ENCODE data around the gene ALMS1. TPM values are rescaled to one million over a fixed set of nuclear protein-coding genes. Genes with fewer than 3 reads are reported as not detected.

ALMS1 gene
- total and polyA plus RNA-seq, 12 donors = 6.2 to 33.3 (median 12.0) TPM

DNA sequence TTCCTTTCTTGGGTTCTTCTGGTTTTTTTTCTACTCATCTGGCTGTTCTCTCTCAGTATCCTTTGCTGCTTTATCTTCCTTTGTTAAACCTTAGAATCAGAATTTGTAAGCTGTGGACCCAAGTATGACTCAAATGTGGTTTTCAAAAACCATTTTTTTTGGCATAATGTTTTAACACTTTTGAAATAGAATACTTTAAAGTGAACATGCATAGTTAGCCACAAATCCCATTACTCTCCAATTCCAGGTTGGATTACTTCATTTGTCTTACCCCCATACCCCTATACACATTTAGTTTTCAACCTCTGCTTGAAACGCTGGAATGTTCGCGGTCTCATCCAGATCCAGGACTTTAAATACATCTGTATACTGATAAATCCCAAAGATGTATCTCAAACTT is 29.1 kb downstream of the ALMS1 start:
- no peak for DNase-seq
- WGBS, 4 donors = 96 to 99% (median 96%) methylated on average over 3 of the region's 3 CpGs
- H3K27me3 ChIP-seq = no peaks in the 10 kb centered on the region
- TF ChIP-seq, protein P1, sequence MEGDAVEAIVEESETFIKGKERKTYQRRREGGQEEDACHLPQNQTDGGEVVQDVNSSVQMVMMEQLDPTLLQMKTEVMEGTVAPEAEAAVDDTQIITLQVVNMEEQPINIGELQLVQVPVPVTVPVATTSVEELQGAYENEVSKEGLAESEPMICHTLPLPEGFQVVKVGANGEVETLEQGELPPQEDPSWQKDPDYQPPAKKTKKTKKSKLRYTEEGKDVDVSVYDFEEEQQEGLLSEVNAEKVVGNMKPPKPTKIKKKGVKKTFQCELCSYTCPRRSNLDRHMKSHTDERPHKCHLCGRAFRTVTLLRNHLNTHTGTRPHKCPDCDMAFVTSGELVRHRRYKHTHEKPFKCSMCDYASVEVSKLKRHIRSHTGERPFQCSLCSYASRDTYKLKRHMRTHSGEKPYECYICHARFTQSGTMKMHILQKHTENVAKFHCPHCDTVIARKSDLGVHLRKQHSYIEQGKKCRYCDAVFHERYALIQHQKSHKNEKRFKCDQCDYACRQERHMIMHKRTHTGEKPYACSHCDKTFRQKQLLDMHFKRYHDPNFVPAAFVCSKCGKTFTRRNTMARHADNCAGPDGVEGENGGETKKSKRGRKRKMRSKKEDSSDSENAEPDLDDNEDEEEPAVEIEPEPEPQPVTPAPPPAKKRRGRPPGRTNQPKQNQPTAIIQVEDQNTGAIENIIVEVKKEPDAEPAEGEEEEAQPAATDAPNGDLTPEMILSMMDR (IDR thresholded peaks at IDR 0.05) = no peak
- no peak for TF ChIP-seq POLR2A (IDR thresholded peaks at IDR 0.05)
- no peaks in the 10 kb centered on the region for H3K4me1 ChIP-seq (replicated peaks in 1 of 2)
- H3K9me3 ChIP-seq (replicated peaks in 1 of 3) = no peaks in the 10 kb centered on the region
- no peak overlapping the region for H3K27ac ChIP-seq
- no peaks in the 10 kb centered on the region for H3K36me3 ChIP-seq (replicated peaks in 1 of 2)
- intact Hi-C loops (cut with DNase I) = no loop called here
- H3K4me3 ChIP-seq = no peak overlapping the region

DNA sequence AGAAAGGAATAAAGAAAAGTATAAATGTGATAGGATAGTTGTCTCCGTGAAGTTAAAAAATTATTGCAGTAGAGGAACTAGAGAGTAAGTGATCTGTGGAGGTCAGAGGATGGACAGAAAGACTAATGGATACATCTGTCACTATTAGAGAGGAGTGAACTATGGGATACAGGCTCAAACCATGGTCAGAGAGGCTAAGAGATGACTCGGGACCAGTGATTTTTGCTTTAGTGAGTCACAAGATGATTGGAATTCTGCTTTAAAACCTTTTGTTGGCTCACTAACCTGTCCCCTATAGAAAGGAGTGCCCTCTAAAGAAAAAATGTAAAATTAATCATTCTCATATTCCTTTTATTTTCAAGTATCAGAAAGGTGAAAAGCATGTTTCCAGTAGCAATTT is 30.3 kb downstream of the ALMS1 start:
- H3K27ac ChIP-seq = no peak overlapping the region
- no peaks in the 10 kb centered on the region for H3K27me3 ChIP-seq
- H3K4me3 ChIP-seq = no peak overlapping the region
- H3K4me1 ChIP-seq (replicated peaks in 1 of 2) = no peaks in the 10 kb centered on the region
- DNase-seq = no peak
- intact Hi-C loops (cut with DNase I) = no loop called here
- H3K36me3 ChIP-seq (replicated peaks in 1 of 2) = no peaks in the 10 kb centered on the region
- no peaks in the 10 kb centered on the region for H3K9me3 ChIP-seq (replicated peaks in 1 of 3)
- TF ChIP-seq POLR2A (IDR thresholded peaks at IDR 0.05) = no peak
- TF ChIP-seq, protein P1 (IDR thresholded peaks at IDR 0.05) = no peak
- WGBS, 4 donors = 81 to 91% (median 88%) methylated on average over 2 of the region's 2 CpGs

DNA sequence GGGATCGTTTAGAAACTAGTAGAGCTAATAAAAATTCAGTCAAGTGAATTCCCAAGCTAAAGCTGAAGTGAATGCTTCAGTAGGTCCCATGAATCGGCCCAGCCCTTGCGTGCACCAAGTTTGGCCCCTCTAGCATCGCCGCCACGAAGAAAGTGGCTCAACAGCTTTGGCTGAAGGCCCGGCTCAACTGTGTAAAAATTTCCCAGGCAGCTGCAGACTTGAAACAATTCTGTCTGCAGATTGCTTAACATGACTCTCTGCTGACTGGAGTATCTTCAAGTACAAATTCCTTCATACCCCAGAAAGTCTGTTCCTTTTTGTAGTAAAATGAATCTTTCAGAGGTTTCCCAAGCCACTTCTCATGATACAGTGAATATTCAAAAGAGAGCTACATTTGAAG is 32.7 kb downstream of the ALMS1 start:
- peak in 6 of 7 donors; percentile 18 to 61 (median 28) for DNase-seq
- Histone ChIP-seq H3K4me3 (no peak overlapping the region), H3K4me1 (replicated peaks in 1 of 2) (no peaks in the 10 kb centered on the region), H3K27ac (no peak overlapping the region), H3K27me3 (no peaks in the 10 kb centered on the region), H3K36me3 (replicated peaks in 1 of 2) (no peaks in the 10 kb centered on the region), H3K9me3 (replicated peaks in 1 of 3) (no peaks in the 10 kb centered on the region)
- TF ChIP-seq, protein P1 (IDR thresholded peaks at IDR 0.05) = no peak
- intact Hi-C loops (cut with DNase I) = no loop called here
- WGBS, 4 donors = 52 to 82% (median 69%) methylated on average over 6 to 7 of the region's 7 CpGs

DNA sequence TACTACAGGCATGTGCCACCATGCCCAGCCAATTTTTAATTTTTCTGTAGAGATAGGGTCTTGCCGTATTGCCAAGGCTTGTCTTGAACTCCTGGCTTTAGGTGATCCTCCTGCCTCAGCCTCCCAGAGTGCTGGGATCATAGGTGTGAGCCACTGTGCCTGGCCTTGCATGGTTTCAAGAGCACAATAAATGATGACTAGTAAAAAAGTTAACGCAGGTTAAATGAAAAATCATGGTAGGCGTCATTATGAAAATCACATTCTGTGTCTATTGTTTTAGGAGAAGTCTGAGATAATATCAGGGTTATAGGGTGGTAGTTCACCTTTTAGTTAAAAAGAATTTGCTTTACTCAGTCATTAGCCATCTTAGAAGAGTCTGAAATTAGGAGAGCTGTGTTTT is 38.3 kb downstream of the ALMS1 start:
- H3K9me3 ChIP-seq (replicated peaks in 1 of 3) = no peaks in the 10 kb centered on the region
- H3K4me3 ChIP-seq = no peak overlapping the region
- 93 to 98% (median 98%) methylated on average over 3 of the region's 3 CpGs for whole genome bisulfite sequencing, 4 donors
- no peaks in the 10 kb centered on the region for H3K36me3 ChIP-seq (replicated peaks in 1 of 2)
- TF ChIP-seq, protein P1 (IDR thresholded peaks at IDR 0.05) = no peak
- no peak for TF ChIP-seq POLR2A (IDR thresholded peaks at IDR 0.05)
- no peak overlapping the region for H3K27ac ChIP-seq
- intact Hi-C loops (cut with DNase I) = no loop called here
- no peaks in the 10 kb centered on the region for H3K27me3 ChIP-seq
- H3K4me1 ChIP-seq (replicated peaks in 1 of 2) = no peaks in the 10 kb centered on the region
- DNase-seq = no peak

Measured in adrenal gland (tissue), 12 donors.